Measurements from ENCODE around the gene DMWD. TPM values are rescaled to one million over a fixed set of nuclear protein-coding genes. Genes with fewer than 3 reads are reported as not detected.

Gene DMWD
- polyA plus RNA-seq, 2 of the 4 experiments (the other 2 are of a cell fraction), result 17.1 to 31.3 TPM

DNA sequence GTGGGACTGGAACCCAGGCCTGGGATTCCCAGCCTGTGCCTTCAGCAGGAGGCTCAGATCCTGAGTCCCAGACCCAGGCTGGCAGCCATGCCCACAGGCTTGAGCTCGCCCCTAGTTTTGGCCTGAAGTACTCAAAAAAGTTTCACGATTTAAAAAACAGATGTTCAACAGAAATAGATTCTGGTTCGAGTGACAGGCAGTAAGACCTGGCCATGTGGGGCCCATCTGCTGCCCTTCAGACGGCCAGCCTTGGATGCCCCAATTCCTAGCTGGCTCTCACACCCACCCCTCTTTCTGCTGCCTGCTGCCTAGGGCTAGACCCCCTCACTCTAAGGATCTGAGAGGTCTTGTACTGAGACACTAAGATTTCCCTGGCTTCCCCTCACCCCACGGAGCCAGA, 7.5 kb downstream of the DMWD start:
- WGBS (ENCODE audit: missing lambda C conversion rate), result 68% methylated on average over 5 of the region's 5 CpGs
- CTCF ChIA-PET, result interaction anchor here (62.0 to 74.3 kb wide), 2 partner anchors 0 to 23 kb away, joined by 2204 read pairs; partner anchors contain the start of genes DMPK, DMWD, RSPH6A and SIX5
- Histone ChIP-seq H3K4me2 (no peak overlapping the region), H3K4me3 (no peak overlapping the region), H3K9me3 (no peaks in the 10 kb centered on the region), H3K4me1 (peaks cover 44% of the 10 kb centered on the region), H3K27ac (peak overlapping the region in 1 of 2 experiments; percentile 11; a peak in 2 of 6 replicates)
- TF ChIP-seq FOSL2 (IDR thresholded peaks at IDR 0.05), result no peak
- no peak for TF ChIP-seq FOSL2 (CRISPR knock-in tag; IDR thresholded peaks at IDR 0.05)
- TF ChIP-seq EP300 (IDR thresholded peaks at IDR 0.05), result no peak
- no peak for TF ChIP-seq ESRRA (IDR thresholded peaks at IDR 0.05; ENCODE audit: borderline replicate concordance, low read length)
- TF ChIP-seq, protein P1, sequence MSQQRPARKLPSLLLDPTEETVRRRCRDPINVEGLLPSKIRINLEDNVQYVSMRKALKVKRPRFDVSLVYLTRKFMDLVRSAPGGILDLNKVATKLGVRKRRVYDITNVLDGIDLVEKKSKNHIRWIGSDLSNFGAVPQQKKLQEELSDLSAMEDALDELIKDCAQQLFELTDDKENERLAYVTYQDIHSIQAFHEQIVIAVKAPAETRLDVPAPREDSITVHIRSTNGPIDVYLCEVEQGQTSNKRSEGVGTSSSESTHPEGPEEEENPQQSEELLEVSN (IDR thresholded peaks at IDR 0.05; ENCODE audit: borderline replicate concordance, low read depth), result no peak
- no peak for TF ChIP-seq ELK1 (IDR thresholded peaks at IDR 0.05; ENCODE audit: low read depth, low read length)
- TF ChIP-seq MAX (IDR thresholded peaks at IDR 0.05), result no peak
- TF ChIP-seq NFE2L2 (conservative IDR thresholded peaks at IDR 0.05; ENCODE audit: low read length), result no peak
- no peak for TF ChIP-seq RARB (CRISPR knock-in tag; IDR thresholded peaks at IDR 0.05)
- TF ChIP-seq FOXS1 (CRISPR knock-in tag; IDR thresholded peaks at IDR 0.05), result no peak
- TF ChIP-seq HOXB13 (CRISPR knock-in tag; IDR thresholded peaks at IDR 0.05; ENCODE audit: low read depth), result no peak
- no peak for TF ChIP-seq CEBPB (IDR thresholded peaks at IDR 0.05)
- TF ChIP-seq CTCF (IDR thresholded peaks at IDR 0.05), result no peak
- TF ChIP-seq USF2 (IDR thresholded peaks at IDR 0.05), result no peak
- TF ChIP-seq CBX2 (IDR thresholded peaks at IDR 0.05; ENCODE audit: borderline replicate concordance, low read depth), result no peak
- no peak for TF ChIP-seq TFCP2L1 (CRISPR knock-in tag; IDR thresholded peaks at IDR 0.05)
- TF ChIP-seq BHLHE40 (IDR thresholded peaks at IDR 0.05; ENCODE audit: low read depth, low read length), result no peak
- TF ChIP-seq FOSB (CRISPR knock-in tag; IDR thresholded peaks at IDR 0.05), result no peak
- TF ChIP-seq MAZ (IDR thresholded peaks at IDR 0.05; ENCODE audit: borderline replicate concordance, low read depth, low read length), result no peak
- no peak for TF ChIP-seq GATA3 (IDR thresholded peaks at IDR 0.05; ENCODE audit: borderline replicate concordance)
- FAIRE-seq (no peak), ATAC-seq (no peak), DNase-seq (ENCODE audit: low read depth in 1 of 2, low spot score in 1 of 2) (no peak)
- POLR2A ChIA-PET, result interaction anchor here (0.6 to 0.9 kb wide), 3 partner anchors 8 to 101 kb away, joined by 3 to 12 read pairs (median 3); partner anchors contain the start of genes DMWD and IRF2BP1

GRCh38 chr19:45784096-45784495, 8.5 kb downstream of the DMWD start:
- Histone ChIP-seq H3K4me1 (peaks cover 52% of the 10 kb centered on the region), H3K4me3 (no peak overlapping the region), H3K9me3 (no peaks in the 10 kb centered on the region), H3K4me2 (peak overlapping the region; percentile 88), H3K27ac (peak overlapping the region; percentile 90 to 96; a peak in 5 of 6 replicates)
- FAIRE-seq, result no peak
- POLR2A ChIA-PET, result no interaction called here
- CTCF ChIA-PET, result interaction anchor here (62.0 to 74.3 kb wide), 2 partner anchors 1 to 24 kb away, joined by 2204 read pairs; partner anchors contain the start of genes DMPK, DMWD, RSPH6A and SIX5
- 89% methylated on average over 4 of the region's 4 CpGs for WGBS (ENCODE audit: missing lambda C conversion rate)
- no peak for ATAC-seq
- DNase-seq (ENCODE audit: low read depth in 1 of 2, low spot score in 1 of 2), result no peak
- no peak for TF ChIP-seq KDM1A (IDR thresholded peaks at IDR 0.05; ENCODE audit: low read depth)
- no peak for TF ChIP-seq RFX5 (IDR thresholded peaks at IDR 0.05)
- TF ChIP-seq SMC3 (IDR thresholded peaks at IDR 0.05), result no peak
- no peak for TF ChIP-seq MAX (IDR thresholded peaks at IDR 0.05)
- no peak for TF ChIP-seq USF2 (IDR thresholded peaks at IDR 0.05)
- no peak for TF ChIP-seq ESRRA (IDR thresholded peaks at IDR 0.05; ENCODE audit: borderline replicate concordance, low read length)
- TF ChIP-seq BHLHE40 (IDR thresholded peaks at IDR 0.05; ENCODE audit: low read depth, low read length), result no peak
- no peak for TF ChIP-seq ZNF302 (CRISPR knock-in tag; IDR thresholded peaks at IDR 0.05)
- TF ChIP-seq HOXB13 (CRISPR knock-in tag; IDR thresholded peaks at IDR 0.05; ENCODE audit: low read depth), result no peak
- TF ChIP-seq RARB (CRISPR knock-in tag; IDR thresholded peaks at IDR 0.05), result no peak
- TF ChIP-seq MAZ (IDR thresholded peaks at IDR 0.05; ENCODE audit: borderline replicate concordance, low read depth, low read length), result no peak
- TF ChIP-seq ELK1 (IDR thresholded peaks at IDR 0.05; ENCODE audit: low read depth, low read length), result no peak

Data from A549 (cell line).